Measurements from ENCODE around the gene KDM7A.
A peak's percentile ranks its signal among the peaks of the same experiment; 100 is the strongest.
"Not testable (repeated sequence)": the region's sequence is repeated elsewhere in the genome, so short reads cannot be mapped to it uniquely, and the experiment has no call there.

The KDM7A gene

DNA sequence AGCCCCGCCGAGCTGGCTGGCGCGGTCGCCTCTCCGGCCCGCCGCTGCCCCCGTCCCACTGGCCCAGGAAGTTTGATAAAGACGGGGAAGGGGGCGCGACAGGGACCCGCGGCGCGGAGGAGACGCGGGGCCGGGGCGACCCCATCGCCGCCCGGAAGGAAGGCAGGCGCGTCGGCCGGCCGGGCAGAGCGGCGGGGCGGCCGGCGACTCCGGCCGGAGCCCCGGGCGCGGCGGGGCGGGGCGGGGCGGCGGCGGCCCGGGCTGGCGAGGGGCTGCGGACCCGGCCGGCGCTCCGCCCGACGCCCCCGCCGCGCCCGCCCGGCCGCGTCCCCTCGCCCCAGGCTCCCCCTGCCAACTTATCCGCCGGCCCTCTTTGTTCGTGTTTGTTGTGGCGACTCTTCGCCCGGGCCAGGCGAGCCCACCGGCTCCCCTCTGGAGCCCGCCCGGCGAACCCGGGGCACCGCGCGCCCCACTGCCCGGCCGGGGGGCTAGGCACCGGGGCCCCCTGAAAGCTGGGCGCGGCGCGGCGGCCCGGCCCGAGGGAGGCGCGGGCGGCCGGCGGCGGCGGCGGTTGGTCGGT lies 571 bp downstream of the KDM7A start:
- H3K9ac ChIP-seq: peak overlapping the region; percentile 98 to 100 (median 100)
- TF ChIP-seq Cebpa-rat (IDR thresholded peaks at IDR 0.05): no peak
- peaks cover 16 to 52% (median 33%) of the 10 kb centered on the region in 10 experiments for H3K4me1 ChIP-seq
- H3K4me3 ChIP-seq: peak overlapping the region; percentile 90 to 100 (median 98)
- peaks cover 0 to 25% (median 16%) of the 10 kb centered on the region in 11 experiments; a peak in 10 of 22 replicates for H3K36me3 ChIP-seq
- peak overlapping the region; percentile 70 to 97 (median 89) for H3K4me2 ChIP-seq
- H3K27ac ChIP-seq: peak overlapping the region; percentile 94 to 100 (median 100)
- H3K9me3 ChIP-seq (replicated peaks in 1 of 11): peaks cover 0 to 15% (median 0%) of the 10 kb centered on the region in 11 experiments; a peak in 10 of 22 replicates
- peaks cover 34 to 39% (median 37%) of the 10 kb centered on the region in 11 experiments for H4K20me1 ChIP-seq
- peaks cover 0 to 4% (median 0%) of the 10 kb centered on the region in 11 experiments; a peak in 1 of 22 replicates for H3K27me3 ChIP-seq

DNA sequence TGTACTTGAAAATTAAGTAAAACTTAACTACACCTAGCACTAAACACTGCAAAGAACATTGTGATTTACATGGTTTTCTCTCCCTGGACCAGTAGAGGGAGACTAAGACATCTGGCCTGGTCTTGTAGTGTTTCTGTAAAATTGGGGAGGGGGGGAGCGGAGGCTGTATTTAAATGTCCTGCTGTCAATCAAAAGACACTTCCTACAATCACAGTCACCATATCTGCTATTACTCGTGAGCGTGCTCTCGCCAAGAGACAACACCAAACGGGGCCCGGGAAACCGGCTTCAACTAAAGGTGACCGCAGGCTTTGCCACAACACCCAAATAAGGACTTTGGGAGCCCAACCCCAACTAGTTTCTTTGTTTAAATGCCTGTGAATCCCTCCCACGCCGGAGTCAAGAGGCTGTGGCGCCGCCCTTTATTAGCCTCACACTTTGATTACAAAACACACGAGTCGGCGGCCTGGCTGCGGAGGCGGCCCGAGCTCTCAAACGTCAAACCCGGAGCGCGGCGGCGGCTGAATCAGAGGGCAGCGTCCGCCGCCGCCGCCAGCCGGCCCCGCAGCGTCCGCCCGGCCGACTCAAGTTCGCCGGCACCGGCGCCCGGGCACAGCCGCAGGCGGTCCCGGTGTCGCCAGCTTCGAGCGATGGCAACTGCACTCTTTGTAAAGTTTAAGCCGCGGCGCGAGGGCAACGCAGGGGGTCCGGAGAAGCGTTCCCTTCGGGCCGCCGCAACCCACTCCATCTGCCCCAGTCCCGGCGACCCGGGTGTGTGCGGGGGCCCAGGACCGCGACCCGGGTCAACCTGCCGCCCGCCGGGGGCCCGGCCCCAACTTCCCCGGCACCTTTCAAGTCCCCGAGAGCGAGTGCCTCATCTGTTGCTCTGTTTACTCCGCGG lies 1.3 kb downstream of the KDM7A start:
- peak overlapping the region; percentile 94 to 100 (median 100) for H3K27ac ChIP-seq
- H3K9ac ChIP-seq: peak overlapping the region; percentile 98 to 100 (median 100)
- H3K27me3 ChIP-seq: peaks cover 0 to 4% (median 0%) of the 10 kb centered on the region in 11 experiments; a peak in 1 of 22 replicates
- H3K4me3 ChIP-seq: peak overlapping the region; percentile 90 to 100 (median 98)
- peak overlapping the region; percentile 76 to 97 (median 89) for H3K4me2 ChIP-seq
- H4K20me1 ChIP-seq: peaks cover 42 to 46% (median 44%) of the 10 kb centered on the region in 11 experiments
- H3K9me3 ChIP-seq (replicated peaks in 1 of 11): peaks cover 0 to 15% (median 0%) of the 10 kb centered on the region in 11 experiments; a peak in 10 of 22 replicates
- peaks cover 16 to 60% (median 35%) of the 10 kb centered on the region in 10 experiments for H3K4me1 ChIP-seq
- TF ChIP-seq Cebpa-rat (IDR thresholded peaks at IDR 0.05): peak in 1 of 11 experiments; percentile 31; a peak in 1 of 22 replicates
- H3K36me3 ChIP-seq: peaks cover 0 to 31% (median 16%) of the 10 kb centered on the region in 11 experiments; a peak in 10 of 22 replicates

DNA sequence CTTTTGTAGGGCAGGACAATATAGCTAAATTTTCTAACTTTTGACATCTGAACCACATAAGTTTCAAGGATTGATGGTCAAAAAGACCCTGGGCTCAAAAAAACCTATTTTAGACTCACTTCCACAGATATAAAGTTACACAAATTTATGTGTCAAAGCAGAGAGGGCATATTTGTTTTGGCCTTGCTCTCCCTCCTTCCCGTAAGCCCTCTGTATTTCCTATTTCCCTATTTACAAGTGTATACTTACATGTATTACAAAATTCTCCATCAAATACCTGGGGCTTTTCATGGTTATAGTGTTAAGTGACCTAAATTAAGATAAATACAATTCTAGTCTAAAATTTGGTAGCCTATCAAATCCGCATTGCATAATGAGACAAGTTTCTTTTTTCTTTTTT lies 2.6 kb downstream of the KDM7A start:
- Histone ChIP-seq H4K20me1 (peaks cover 52 to 59% (median 57%) of the 10 kb centered on the region in 11 experiments), H3K4me1 (peaks cover 16 to 65% (median 38%) of the 10 kb centered on the region in 10 experiments), H3K9me3 (replicated peaks in 1 of 11) (peaks cover 0 to 11% (median 0%) of the 10 kb centered on the region in 11 experiments; a peak in 10 of 22 replicates), H3K36me3 (peaks cover 0 to 39% (median 16%) of the 10 kb centered on the region in 11 experiments; a peak in 10 of 22 replicates), H3K27ac (peak overlapping the region in 3 of 11 experiments; percentile 100; a peak in 4 of 22 replicates), H3K4me2 (peak overlapping the region in 10 of 11 experiments; percentile 50 to 97 (median 82); a peak in 19 of 22 replicates), H3K27me3 (peaks cover 0 to 4% (median 0%) of the 10 kb centered on the region in 11 experiments; a peak in 1 of 22 replicates), H3K4me3 (peak overlapping the region in 6 of 10 experiments; percentile 40 to 100 (median 96); a peak in 9 of 20 replicates), H3K9ac (peak overlapping the region in 8 of 11 experiments; percentile 64 to 100 (median 100); a peak in 10 of 22 replicates)
- TF ChIP-seq Cebpa-rat (IDR thresholded peaks at IDR 0.05): no peak

DNA sequence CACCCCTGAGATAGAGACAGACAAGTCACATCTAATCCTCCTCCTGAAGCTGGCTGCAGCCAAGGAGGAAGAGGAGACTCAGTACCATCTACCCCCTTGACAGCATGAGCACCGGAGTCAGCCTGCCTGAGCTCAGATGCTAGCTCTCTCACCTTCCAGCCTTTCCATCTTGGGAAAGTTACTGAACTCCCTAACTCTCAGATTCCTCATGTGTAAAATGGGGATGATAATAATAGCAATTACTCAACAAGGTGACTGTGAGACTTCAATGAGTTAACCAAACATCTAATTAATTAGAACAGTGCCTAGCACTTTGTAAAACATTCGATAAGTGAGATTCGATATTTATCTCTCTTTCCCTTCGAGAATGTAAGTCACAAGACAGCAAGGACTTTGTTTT lies 6.4 kb downstream of the KDM7A start:
- Histone ChIP-seq H4K20me1 (peaks cover 87 to 97% (median 95%) of the 10 kb centered on the region in 11 experiments), H3K27ac (no peak overlapping the region), H3K4me1 (peaks cover 7 to 89% (median 31%) of the 10 kb centered on the region in 10 experiments; a peak in 17 of 20 replicates), H3K4me3 (no peak overlapping the region), H3K27me3 (no peaks in the 10 kb centered on the region), H3K36me3 (peaks cover 0 to 52% (median 16%) of the 10 kb centered on the region in 11 experiments; a peak in 10 of 22 replicates), H3K9me3 (replicated peaks in 1 of 11) (no peaks in the 10 kb centered on the region), H3K4me2 (peak overlapping the region in 3 of 11 experiments; percentile 9 to 67 (median 49); a peak in 5 of 22 replicates), H3K9ac (no peak overlapping the region)
- no peak for TF ChIP-seq Cebpa-rat (IDR thresholded peaks at IDR 0.05)

DNA sequence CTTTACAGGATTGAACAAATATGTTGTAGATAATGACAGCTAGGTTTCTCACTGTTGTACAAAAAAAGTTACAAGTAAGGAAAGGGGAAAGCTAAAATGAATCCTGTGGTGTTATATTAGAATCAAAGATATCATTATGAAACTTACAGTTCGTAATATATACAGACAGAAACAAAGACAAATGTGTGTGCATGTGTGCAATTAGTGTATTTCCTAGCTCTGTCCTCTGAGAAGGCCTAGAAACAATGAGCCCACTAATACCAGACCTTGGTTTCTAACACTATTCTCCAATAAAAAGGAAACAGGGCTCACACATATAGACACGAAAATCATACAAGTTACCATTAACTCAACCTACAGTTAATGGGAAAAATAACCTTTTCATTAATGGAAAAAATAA lies 8.0 kb downstream of the KDM7A start:
- peaks cover 0 to 93% (median 21%) of the 10 kb centered on the region in 10 experiments; a peak in 16 of 20 replicates for H3K4me1 ChIP-seq
- H3K4me3 ChIP-seq: no peak overlapping the region

DNA sequence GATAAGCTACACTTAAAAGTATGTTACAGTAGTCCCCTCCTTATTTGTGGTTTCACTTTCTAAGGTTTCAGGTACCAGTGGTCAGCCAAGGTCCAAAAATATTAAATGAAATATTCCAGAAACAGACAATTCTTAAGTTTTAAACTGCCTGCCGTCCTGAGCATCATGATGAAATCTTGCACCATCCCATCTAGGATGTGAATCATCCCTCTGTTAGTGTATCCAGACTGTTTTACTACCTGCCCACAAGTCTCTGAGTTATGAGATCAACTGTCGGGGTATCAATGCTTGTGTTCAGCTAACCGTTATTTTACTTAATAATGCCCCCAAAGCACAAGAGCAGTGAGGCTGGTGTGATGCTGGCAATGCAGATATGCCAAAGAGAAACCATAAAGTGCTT lies 11.4 kb downstream of the KDM7A start:
- Histone ChIP-seq H3K27me3 (no peaks in the 10 kb centered on the region), H3K4me2 (peak overlapping the region in 4 of 11 experiments; percentile 11 to 60 (median 54); a peak in 8 of 22 replicates), H3K9me3 (replicated peaks in 1 of 11) (peaks cover 0 to 11% (median 0%) of the 10 kb centered on the region in 11 experiments; a peak in 4 of 22 replicates), H3K4me1 (peaks cover 9 to 96% (median 39%) of the 10 kb centered on the region in 10 experiments), H4K20me1 (peaks cover 72 to 100% (median 100%) of the 10 kb centered on the region in 11 experiments), H3K4me3 (no peak overlapping the region), H3K36me3 (peaks cover 0 to 64% (median 0%) of the 10 kb centered on the region in 11 experiments; a peak in 8 of 22 replicates), H3K27ac (no peak overlapping the region), H3K9ac (0 out of 22 replicates have a peak overlapping the region, but pooled peaks of 1 of the 11 experiments have one; percentile 10)
- no peak for TF ChIP-seq Cebpa-rat (IDR thresholded peaks at IDR 0.05)

More for the DNA sequence above, 8.0 kb downstream of the KDM7A start:
- Histone ChIP-seq H3K27ac (no peak overlapping the region), H3K9me3 (replicated peaks in 1 of 11) (no peaks in the 10 kb centered on the region), H3K4me2 (peak overlapping the region in 2 of 11 experiments; percentile 34 to 50; a peak in 3 of 22 replicates), H3K36me3 (peaks cover 0 to 62% (median 9%) of the 10 kb centered on the region in 11 experiments; a peak in 9 of 22 replicates), H3K9ac (no peak overlapping the region), H3K27me3 (no peaks in the 10 kb centered on the region), H4K20me1 (peaks cover 83 to 100% (median 98%) of the 10 kb centered on the region in 11 experiments)
- no peak for TF ChIP-seq Cebpa-rat (IDR thresholded peaks at IDR 0.05)

DNA sequence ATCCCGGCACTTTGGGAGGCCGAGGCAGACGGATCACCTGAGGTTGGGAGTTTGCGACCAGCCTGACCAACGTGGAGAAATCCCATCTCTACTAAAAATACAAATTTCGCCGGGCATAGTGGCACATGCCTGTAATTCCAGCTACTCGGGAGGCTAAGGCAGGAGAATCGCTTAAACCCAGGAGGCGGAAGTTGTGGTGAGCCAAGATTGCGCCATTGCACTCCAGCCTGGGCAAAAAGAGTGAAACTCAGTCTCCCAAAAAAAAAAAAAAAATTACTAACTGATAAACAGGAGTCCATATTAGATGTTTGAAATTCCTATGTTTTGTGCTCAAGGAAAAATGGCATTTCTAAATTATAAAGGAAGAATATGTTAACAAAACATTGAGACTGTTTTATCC lies 14.7 kb downstream of the KDM7A start:
- Histone ChIP-seq H4K20me1 (peaks cover 49 to 100% (median 100%) of the 10 kb centered on the region in 11 experiments), H3K4me1 (peaks cover 15 to 91% (median 40%) of the 10 kb centered on the region in 10 experiments), H3K4me2 (peak overlapping the region in 7 of 11 experiments; percentile 9 to 55 (median 46); a peak in 14 of 22 replicates), H3K36me3 (peaks cover 0 to 86% (median 27%) of the 10 kb centered on the region in 11 experiments; a peak in 15 of 22 replicates), H3K9me3 (replicated peaks in 1 of 11) (peaks cover 0 to 11% (median 0%) of the 10 kb centered on the region in 11 experiments; a peak in 4 of 22 replicates)
- H3K27ac ChIP-seq, H3K27me3 ChIP-seq, H3K9ac ChIP-seq, H3K4me3 ChIP-seq: not testable (repeated sequence)

DNA sequence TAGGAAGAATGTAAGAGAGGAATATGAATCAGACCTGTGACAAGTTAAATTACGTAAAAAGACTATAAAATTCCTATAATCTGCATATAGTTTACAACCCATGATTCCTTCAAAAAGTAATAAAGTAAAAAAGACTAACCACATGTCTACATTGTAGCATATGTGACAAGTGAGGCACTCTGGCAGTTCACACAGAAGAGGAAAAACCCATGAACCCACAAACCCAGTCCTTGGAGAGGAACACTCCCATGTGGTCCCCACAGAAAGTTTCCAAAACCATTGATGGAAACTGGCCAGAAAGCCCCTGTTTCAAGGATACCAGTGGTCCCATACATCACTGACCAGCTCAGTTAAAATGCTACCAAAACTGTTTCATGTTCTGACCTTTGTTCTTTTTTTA lies 15.7 kb downstream of the KDM7A start:
- no peak for TF ChIP-seq Cebpa-rat (IDR thresholded peaks at IDR 0.05)
- H3K4me1 ChIP-seq: peaks cover 15 to 93% (median 39%) of the 10 kb centered on the region in 10 experiments
- H3K4me3 ChIP-seq: no peak overlapping the region
- no peak overlapping the region for H3K27ac ChIP-seq
- peak overlapping the region; percentile 23 to 62 (median 48); a peak in 20 of 22 replicates for H3K4me2 ChIP-seq
- peaks cover 0 to 11% (median 0%) of the 10 kb centered on the region in 11 experiments; a peak in 4 of 22 replicates for H3K9me3 ChIP-seq (replicated peaks in 1 of 11)
- H3K9ac ChIP-seq: no peak overlapping the region
- peaks cover 48 to 100% (median 100%) of the 10 kb centered on the region in 11 experiments for H4K20me1 ChIP-seq
- no peaks in the 10 kb centered on the region for H3K27me3 ChIP-seq
- peaks cover 0 to 90% (median 33%) of the 10 kb centered on the region in 11 experiments; a peak in 15 of 22 replicates for H3K36me3 ChIP-seq
